Glutamatergic neuron (in vitro differentiated cells): ENCODE data around the gene TLL2. TPM values are rescaled to one million over a fixed set of nuclear protein-coding genes. Genes with fewer than 3 reads are reported as not detected.
A peak's percentile ranks its signal among the peaks of the same experiment; 100 is the strongest.

Source experiments
- DNase-seq: peaks from one replicate; pipeline ENCODE4 v3.0.0; 2022
- H3K27ac Mint-ChIP-seq: one replicate; pipeline ENCODE4 v1.8.0; 2020; ENCODE audit warnings: mild to moderate bottlenecking, mixed read lengths, inconsistent platforms; ENCODE audit not compliant: unreplicated experiment
- H3K27me3 Mint-ChIP-seq: one replicate; pipeline ENCODE4 v1.8.0; 2020; ENCODE audit warnings: mild to moderate bottlenecking, moderate library complexity, mixed read lengths, inconsistent platforms; ENCODE audit not compliant: unreplicated experiment
- H3K36me3 Mint-ChIP-seq: one replicate; pipeline ENCODE4 v1.8.0; 2020; ENCODE audit warnings: mild to moderate bottlenecking, mixed read lengths, inconsistent platforms; ENCODE audit not compliant: unreplicated experiment
- H3K4me1 Mint-ChIP-seq: one replicate; pipeline ENCODE4 v1.8.0; 2020; ENCODE audit warnings: mild to moderate bottlenecking, low read depth, mixed read lengths, inconsistent platforms; ENCODE audit not compliant: unreplicated experiment
- H3K4me3 Mint-ChIP-seq: one replicate; pipeline ENCODE4 v1.8.0; 2020; ENCODE audit warnings: mild to moderate bottlenecking, mixed read lengths, inconsistent platforms; ENCODE audit not compliant: unreplicated experiment
- H3K9me3 Mint-ChIP-seq: one replicate; pipeline ENCODE4 v1.8.0; 2020; ENCODE audit warnings: mild to moderate bottlenecking, moderate library complexity, mixed read lengths, inconsistent platforms; ENCODE audit not compliant: unreplicated experiment
- long read RNA-seq: library from polyadenylated mRNA; unstranded; transcript quantifications from one replicate; pipeline ENCODE4 v2.0.0, GENCODE V29; 2020; ENCODE audit not compliant: unreplicated experiment
- total RNA-seq: library from RNA; stranded (reverse); fragmentation: NEBNext Ultra II Directional; extraction: Animal tissue kit (Norgen Biotek cat#: 25700); gene quantifications from one replicate; pipeline ENCODE4 v1.2.1, GENCODE V29; 2021; ENCODE audit not compliant: unreplicated experiment
- TF ChIP-seq, protein P1 (sequence below): fragments of 200-600 bp; sonication (generic); IDR thresholded peaks from one replicate; pipeline ENCODE4 v1.5.0; 2021; ENCODE audit not compliant: partially characterized antibody, unreplicated experiment

Gene TLL2
- total RNA-seq, result 0.17 TPM
- long read RNA-seq, result 0 reads

DNA sequence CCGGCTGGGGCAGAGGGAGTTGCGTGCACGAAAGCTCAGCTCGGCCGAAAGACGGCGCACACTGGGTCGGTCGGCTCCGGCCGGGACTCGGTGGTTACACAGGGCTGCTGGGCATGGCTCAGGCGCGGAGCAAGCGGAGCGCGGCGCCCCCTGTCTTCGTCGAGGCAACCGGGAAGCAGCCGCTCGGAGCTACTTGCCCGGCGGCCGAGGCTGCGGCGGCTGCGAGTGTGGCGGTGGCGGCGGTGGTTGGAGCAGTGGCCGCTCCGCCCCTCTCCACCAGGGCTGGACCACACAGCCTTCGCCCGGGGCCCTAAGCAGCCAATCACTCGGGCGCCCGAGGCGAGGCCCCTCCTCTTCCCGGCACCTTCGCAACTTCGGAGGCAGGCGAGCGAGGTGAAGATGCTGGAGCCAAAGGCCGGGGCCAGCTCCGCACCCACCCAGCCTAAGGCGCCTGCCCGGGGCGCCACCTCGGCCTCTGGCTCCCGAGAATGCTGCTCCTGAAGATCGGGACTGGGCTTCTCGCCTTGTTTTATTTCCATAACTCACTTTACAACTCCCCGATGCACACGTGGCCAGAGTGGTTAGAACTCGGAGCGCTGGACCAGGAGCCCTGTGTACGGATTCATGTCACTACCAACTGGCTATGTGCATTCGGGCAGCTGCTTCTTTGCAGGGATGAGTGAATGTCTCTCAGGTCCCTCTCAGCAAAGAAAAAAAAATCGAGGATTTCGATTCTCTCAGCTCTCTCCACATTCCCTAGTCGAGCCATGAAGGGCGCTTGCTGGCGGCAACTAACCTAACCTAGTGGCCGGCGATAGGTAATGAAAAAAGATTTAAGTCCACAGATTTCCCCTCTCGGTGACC lies at the start of gene TLL2:
Gene TLL2 (minus strand): TSS at position 229 of the 864 bp plus-strand sequence. CDS start 241 bp downstream, outside the sequence.
- DNase-seq, result peak; percentile 95
- H3K27ac Mint-ChIP-seq, result no peak within 1 kb of the TSS
- H3K9me3 Mint-ChIP-seq, result peaks cover 3% of the 10 kb centered on the region
- peak within 1 kb of the TSS; percentile 88 for H3K4me3 Mint-ChIP-seq
- TF ChIP-seq, protein P1, sequence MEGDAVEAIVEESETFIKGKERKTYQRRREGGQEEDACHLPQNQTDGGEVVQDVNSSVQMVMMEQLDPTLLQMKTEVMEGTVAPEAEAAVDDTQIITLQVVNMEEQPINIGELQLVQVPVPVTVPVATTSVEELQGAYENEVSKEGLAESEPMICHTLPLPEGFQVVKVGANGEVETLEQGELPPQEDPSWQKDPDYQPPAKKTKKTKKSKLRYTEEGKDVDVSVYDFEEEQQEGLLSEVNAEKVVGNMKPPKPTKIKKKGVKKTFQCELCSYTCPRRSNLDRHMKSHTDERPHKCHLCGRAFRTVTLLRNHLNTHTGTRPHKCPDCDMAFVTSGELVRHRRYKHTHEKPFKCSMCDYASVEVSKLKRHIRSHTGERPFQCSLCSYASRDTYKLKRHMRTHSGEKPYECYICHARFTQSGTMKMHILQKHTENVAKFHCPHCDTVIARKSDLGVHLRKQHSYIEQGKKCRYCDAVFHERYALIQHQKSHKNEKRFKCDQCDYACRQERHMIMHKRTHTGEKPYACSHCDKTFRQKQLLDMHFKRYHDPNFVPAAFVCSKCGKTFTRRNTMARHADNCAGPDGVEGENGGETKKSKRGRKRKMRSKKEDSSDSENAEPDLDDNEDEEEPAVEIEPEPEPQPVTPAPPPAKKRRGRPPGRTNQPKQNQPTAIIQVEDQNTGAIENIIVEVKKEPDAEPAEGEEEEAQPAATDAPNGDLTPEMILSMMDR, result peak; percentile 33
- H3K27me3 Mint-ChIP-seq, result peaks cover 5% of the 10 kb centered on the region
- no peaks in the 10 kb centered on the region for H3K4me1 Mint-ChIP-seq
- H3K36me3 Mint-ChIP-seq, result no peaks in the 10 kb centered on the region

DNA sequence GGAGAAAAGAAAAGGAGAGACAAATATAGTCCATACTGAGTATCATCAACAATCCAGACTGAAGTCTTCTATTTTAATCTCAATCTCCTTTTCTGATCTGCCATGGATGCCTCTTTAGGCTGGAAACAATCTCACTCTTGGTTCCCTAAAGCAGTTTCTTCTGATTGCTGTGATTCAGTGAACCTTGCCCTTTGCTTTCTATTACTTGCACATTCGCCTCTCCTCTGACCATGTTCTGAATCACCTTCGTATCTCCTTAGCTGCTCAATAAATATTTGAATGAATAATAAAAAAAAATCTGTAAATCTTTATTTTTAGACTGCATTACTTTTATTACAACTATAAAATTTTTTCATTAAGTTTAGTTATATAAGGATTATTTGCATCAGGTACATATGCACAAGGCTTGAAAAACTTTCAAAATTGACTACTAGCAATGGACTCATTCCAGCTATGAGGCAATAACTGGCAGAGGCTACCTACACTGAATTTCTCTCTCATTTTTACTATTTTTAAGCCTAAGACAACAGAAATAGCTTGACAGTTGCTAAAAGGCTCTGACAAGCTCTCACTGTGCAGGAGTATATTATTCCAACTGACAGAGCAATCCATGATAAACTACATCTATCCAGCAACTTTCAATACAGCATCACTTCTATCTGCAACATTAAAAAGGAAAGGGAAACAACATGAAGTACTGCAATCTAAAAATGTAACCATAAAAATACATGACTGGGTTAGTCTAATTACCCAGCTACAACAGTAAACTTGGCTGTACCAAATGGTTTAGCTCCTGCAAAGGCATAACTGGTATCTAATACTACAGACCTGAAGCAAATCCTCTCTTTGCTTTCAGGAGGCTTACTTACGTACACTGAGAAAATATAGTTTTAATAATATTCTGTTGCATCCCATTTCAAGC lies 47.5 kb upstream of the TLL2 start:
- TF ChIP-seq, protein P1, result no peak
- Mint-ChIP-seq H3K9me3 (peaks cover 2% of the 10 kb centered on the region), H3K4me1 (peaks cover 3% of the 10 kb centered on the region), H3K27ac (no peak overlapping the region), H3K4me3 (no peak overlapping the region), H3K36me3 (no peaks in the 10 kb centered on the region), H3K27me3 (no peaks in the 10 kb centered on the region)
- no peak for DNase-seq

GRCh38 chr10:96560489-96560888 lies 46.8 kb upstream of the TLL2 start:
- Mint-ChIP-seq H3K9me3 (peaks cover 2% of the 10 kb centered on the region), H3K4me1 (peaks cover 3% of the 10 kb centered on the region), H3K27me3 (no peaks in the 10 kb centered on the region), H3K36me3 (no peaks in the 10 kb centered on the region), H3K27ac (no peak overlapping the region), H3K4me3 (no peak overlapping the region)
- TF ChIP-seq, protein P1, result no peak
- no peak for DNase-seq

- H3K36me3 Mint-ChIP-seq, result no peaks in the 10 kb centered on the region
- no peak for DNase-seq
Observed at GRCh38 chr10:96556003-96556402, 42.3 kb upstream of the TLL2 start.

More at GRCh38 chr10:96556003-96556402, 42.3 kb upstream of the TLL2 start:
- Mint-ChIP-seq H3K27ac (no peak overlapping the region), H3K4me3 (no peak overlapping the region), H3K9me3 (peaks cover 2% of the 10 kb centered on the region), H3K4me1 (peaks cover 3% of the 10 kb centered on the region), H3K27me3 (no peaks in the 10 kb centered on the region)
- TF ChIP-seq, protein P1, result no peak
